GM13976 (cell line): Measurements from ENCODE around the gene TUBA4A.

Experiments
- DNase-seq: peaks from one replicate; pipeline ENCODE4 v3.0.0; 2012; ENCODE audit warnings: low spot score
- CTCF ChIP-seq: IDR thresholded peaks from 2 replicates; pipeline ENCODE4 v1.5.1; 2012; ENCODE audit warnings: borderline replicate concordance, mild to moderate bottlenecking; ENCODE audit not compliant: insufficient read depth; ENCODE audit errors: extremely low read depth, missing control alignments, control extremely low read depth
- in situ Hi-C: fragments of 300-500 bp; cut with MboI; formaldehyde crosslinking; loops from one replicate; pipeline ENCODE4 v1.12.0; 2022; ENCODE audit warnings: low sequenced_read_pairs, mixed read lengths, inconsistent platforms; ENCODE audit not compliant: unreplicated experiment

TUBA4A gene

GRCh38 chr2:219271021-219271420 lies 17.3 kb upstream of the TUBA4A start:
- TF ChIP-seq CTCF = no peak

GRCh38 chr2:219270055-219270372 lies 16.3 kb upstream of the TUBA4A start:
- in situ Hi-C loops = no loop called here
- DNase-seq = no peak

More at GRCh38 chr2:219271021-219271420, 17.3 kb upstream of the TUBA4A start:
- no peak for DNase-seq
- in situ Hi-C loops = no loop called here

DNA sequence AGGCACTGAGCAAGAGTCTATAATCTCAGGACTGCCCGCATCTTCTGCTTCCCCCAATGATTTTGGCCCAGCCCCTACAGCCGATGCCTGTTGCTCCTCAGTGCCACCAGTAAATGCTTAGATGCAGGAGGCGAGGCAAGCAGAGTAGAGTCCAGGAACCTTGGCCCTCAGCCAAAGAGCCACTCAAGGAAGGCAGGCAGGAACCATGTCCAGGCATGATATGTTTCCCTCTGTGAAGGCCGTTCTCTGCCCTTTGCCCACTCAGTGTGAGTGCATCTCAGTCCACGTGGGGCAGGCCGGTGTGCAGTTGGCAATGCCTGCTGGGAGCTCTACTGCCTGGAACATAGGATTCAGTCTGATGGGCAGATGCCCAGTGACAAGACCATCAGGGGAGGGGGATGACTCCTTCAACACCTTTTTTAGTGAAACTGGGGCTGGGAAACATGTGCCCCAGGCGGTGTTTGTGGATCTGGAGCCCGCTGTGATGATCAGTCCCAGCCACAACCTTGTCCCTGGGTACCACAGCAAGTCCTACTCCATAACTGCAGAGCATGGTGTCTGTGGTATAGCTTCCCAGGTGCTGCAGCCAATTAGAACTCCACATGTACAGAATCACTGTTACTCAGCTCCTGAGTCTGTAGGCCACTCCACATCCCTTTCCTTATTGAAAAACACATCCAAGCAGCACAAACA lies 15.8 kb upstream of the TUBA4A start:
- in situ Hi-C loops = no loop called here
- no peak for TF ChIP-seq CTCF
- DNase-seq = no peak

More at GRCh38 chr2:219270055-219270372, 16.3 kb upstream of the TUBA4A start:
- no peak for TF ChIP-seq CTCF

GRCh38 chr2:219268294-219268693 lies 14.6 kb upstream of the TUBA4A start:
- TF ChIP-seq CTCF = no peak
- in situ Hi-C loops = no loop called here
- DNase-seq = no peak

DNA sequence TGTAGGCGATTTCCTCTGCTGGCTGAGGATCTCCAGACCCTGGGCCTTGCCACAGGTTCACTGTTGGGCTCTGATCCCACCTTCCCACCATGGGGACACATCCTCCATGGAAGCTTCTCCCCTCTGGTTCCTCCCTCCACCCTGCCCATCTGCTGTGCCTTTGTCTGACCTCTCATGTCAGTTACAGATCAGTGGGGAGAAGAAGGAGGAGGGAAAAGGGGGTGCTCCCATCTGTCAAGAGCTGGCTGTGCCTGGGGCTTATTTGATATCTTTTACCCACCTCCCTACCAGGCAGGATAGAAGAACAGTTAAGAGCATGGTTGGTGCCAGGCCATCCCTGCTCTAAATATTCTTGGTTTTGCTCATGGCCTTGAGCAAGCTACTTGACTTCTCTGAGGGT lies 13.2 kb upstream of the TUBA4A start:
- no peak for DNase-seq
- TF ChIP-seq CTCF = no peak
- in situ Hi-C loops = no loop called here

DNA sequence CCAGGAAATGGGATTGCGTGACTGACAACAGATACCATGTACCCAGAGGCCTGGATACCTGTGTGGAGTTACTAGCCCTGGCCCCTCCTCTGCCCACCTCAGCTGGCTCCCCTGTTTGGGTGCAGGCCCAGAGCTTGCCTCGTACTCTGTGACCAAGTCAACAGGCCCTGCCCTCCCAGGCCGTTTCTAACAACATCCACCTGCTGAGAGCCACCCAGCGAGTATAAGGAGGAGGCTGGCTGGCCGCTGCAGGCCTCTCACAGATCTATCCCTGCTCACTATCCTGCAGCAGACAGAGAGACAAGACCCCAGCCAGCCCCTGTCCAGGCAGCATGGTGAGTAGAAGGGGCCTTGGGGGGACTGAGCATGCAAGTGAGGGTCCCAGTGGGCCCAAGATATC lies 12.5 kb upstream of the TUBA4A start:
- in situ Hi-C loops = no loop called here
- no peak for TF ChIP-seq CTCF
- no peak for DNase-seq
